K562 (cell line): ENCODE data around the gene PAEP. TPM values are rescaled to one million over a fixed set of nuclear protein-coding genes. Genes with fewer than 3 reads are reported as not detected.

ENCODE experiments used
- ATAC-seq: fragments of 200-7000 bp; cut with Tn5 transposase; 3 replicates; pipeline ENCODE4 v1.9.1; 2020; ENCODE audit warnings: moderate library complexity
- BruUV-seq: library from RNA; stranded (reverse); fragments of 400-500 nt; replicated peaks from 2 replicates; lab custom pipeline; 2021; lab: Mats Ljungman, UMichigan
- CTCF ChIA-PET: fragments of 300-600 bp; formaldehyde crosslinking; extraction: SDS; loops from one replicate; lab custom pipeline; 2021; ENCODE audit warnings: low intra/inter-chr PET ratio; lab: Yijun Ruan, JAX
- POLR2A ChIA-PET: fragments of 300-600, 350-650 bp; sonication (Branson Sonifier 250); formaldehyde crosslinking; extraction: SDS; loops from one replicate; lab custom pipeline; 2021; ENCODE audit warnings: antibody characterized with exemption, inconsistent platforms; lab: Yijun Ruan, JAX
- DNase-seq, 4 experiments: peaks; one replicate each; pipeline versions ENCODE4 v3.0.0 to v3.0.0-alpha.2; 2011 to 2018; ENCODE audit warnings: low spot score in 3 of 4, mixed read lengths in 3 of 4; ENCODE audit errors: extremely low read depth in 1 of 4
- FAIRE-seq: peaks from 2 replicates; lab custom pipeline; 2011; peaks lifted over from hg19 to GRCh38; lab: Jason Lieb, UNC
- H2AFZ ChIP-seq: 2 replicates; pipeline ENCODE4 v1.6.0; 2011; ENCODE audit warnings: low read depth, low read length, control low read depth, inconsistent platforms
- H3K27ac ChIP-seq: fragments of 200-600 bp; 3 replicates; pipeline ENCODE4 v1.8.0; 2011; ENCODE audit warnings: low read depth, mild to moderate bottlenecking, control low read depth, inconsistent platforms, low read length, moderate library complexity, mixed read lengths; ENCODE audit errors: extremely low read depth
- H3K27me3 ChIP-seq, 2 experiments: fragments of 300-600 bp in 1 of 2; 2 replicates in 1 of 2; 3 replicates in 1 of 2; pipeline versions ENCODE4 v1.6.0 to v1.8.0; 2011; ENCODE audit warnings: inconsistent platforms in 2 of 2, low read length in 2 of 2, mild to moderate bottlenecking in 1 of 2, mixed read lengths in 1 of 2, moderate library complexity in 1 of 2; ENCODE audit not compliant: control insufficient read depth in 2 of 2, insufficient read depth in 2 of 2
- H3K36me3 ChIP-seq: fragments of 300-600 bp; 3 replicates; pipeline ENCODE4 v1.8.0; 2011; ENCODE audit warnings: mild to moderate bottlenecking, low read length, inconsistent platforms; ENCODE audit not compliant: control insufficient read depth, insufficient read depth
- H3K4me1 ChIP-seq, 2 experiments: fragments of 200-600 bp in 1 of 2; replicated peaks in 1 of 2; 2 replicates in 1 of 2; 3 replicates in 1 of 2; pipeline versions ENCODE4 v1.5.1 to v1.8.0; 2011; ENCODE audit warnings: inconsistent platforms in 2 of 2, low read length in 2 of 2, mild to moderate bottlenecking in 1 of 2, mixed read lengths in 1 of 2, moderate library complexity in 1 of 2; ENCODE audit not compliant: control insufficient read depth in 2 of 2, insufficient read depth in 2 of 2
- H3K4me2 ChIP-seq: 2 replicates; pipeline ENCODE4 v1.6.1; 2011; ENCODE audit warnings: low read length, control low read depth, inconsistent platforms, mixed read lengths; ENCODE audit not compliant: insufficient read depth
- H3K4me3 ChIP-seq: fragments of 200-600 bp; sonication (generic), shearing (Covaris generic); 2 replicates; pipeline ENCODE4 v1.5.1; 2016; ENCODE audit warnings: control low read depth, inconsistent platforms
- H3K79me2 ChIP-seq: fragments of 200-600 bp; 3 replicates; pipeline ENCODE4 v1.8.0; 2011; ENCODE audit warnings: low read length, inconsistent platforms; ENCODE audit not compliant: control insufficient read depth, insufficient read depth
- H3K9ac ChIP-seq, 2 experiments: 2 replicates each; pipeline versions ENCODE4 v1.6.0 to v1.6.1; 2011; ENCODE audit warnings: low read depth in 2 of 2, low read length in 2 of 2, control low read depth in 1 of 2, inconsistent platforms in 1 of 2, mild to moderate bottlenecking in 1 of 2, mixed read lengths in 1 of 2; ENCODE audit not compliant: insufficient read depth in 1 of 2
- H3K9me1 ChIP-seq: one replicate; pipeline ENCODE4 v1.6.0; 2011; ENCODE audit warnings: inconsistent platforms, mild to moderate bottlenecking, low read length, moderate library complexity; ENCODE audit not compliant: control insufficient read depth, insufficient read depth
- H3K9me3 ChIP-seq: replicated peaks from 2 replicates; pipeline ENCODE4 v1.5.1; 2011; ENCODE audit warnings: low read depth, low read length, inconsistent platforms; ENCODE audit not compliant: control insufficient read depth, insufficient read depth
- H4K20me1 ChIP-seq: replicated peaks from 2 replicates; pipeline ENCODE4 v1.6.1; 2011; ENCODE audit warnings: low read length, inconsistent platforms, mixed read lengths; ENCODE audit not compliant: control insufficient read depth, insufficient read depth
- CREB3L1 ChIP-seq: fragments of 450-650 bp; IDR thresholded peaks from 2 replicates; pipeline ENCODE4 v1.6.1; 2014; ENCODE audit warnings: low read depth, mild to moderate bottlenecking, moderate library complexity, borderline replicate concordance
- ESRRA ChIP-seq: fragments of 450-650 bp; IDR thresholded peaks from 2 replicates; pipeline ENCODE4 v1.6.1; 2014; ENCODE audit warnings: low read depth, mild to moderate bottlenecking, moderate library complexity, borderline replicate concordance
- MGA ChIP-seq: fragments of 450-650 bp; IDR thresholded peaks from 2 replicates; pipeline ENCODE4 v1.6.1; 2016; ENCODE audit warnings: mild to moderate bottlenecking, moderate library complexity
- NCOR1 ChIP-seq: fragments of 450-650 bp; IDR thresholded peaks from 2 replicates; pipeline ENCODE4 v1.6.1; 2016; ENCODE audit warnings: mild to moderate bottlenecking, moderate library complexity
- NR0B1 ChIP-seq: fragments of 450-650 bp; IDR thresholded peaks from one replicate; pipeline ENCODE4 v1.6.1; 2018; ENCODE audit warnings: mild to moderate bottlenecking, moderate library complexity; ENCODE audit not compliant: partially characterized antibody
- OTX1 ChIP-seq: fragments of 450-650 bp; formaldehyde crosslinking; IDR thresholded peaks from 2 replicates; pipeline ENCODE4 v1.4.0; 2022; ENCODE audit warnings: mild to moderate bottlenecking
- ZNF436 ChIP-seq: fragments of 250-450, 450-650 bp; sonication (Bioruptor Pico); formaldehyde crosslinking; IDR thresholded peaks from 2 replicates; pipeline ENCODE4 v1.7.0; 2020; ENCODE audit warnings: mild to moderate bottlenecking
- ZNF830 ChIP-seq: fragments of 250-450 bp; sonication (Bioruptor Pico); IDR thresholded peaks from 2 replicates; pipeline ENCODE4 v1.5.0; 2021; ENCODE audit warnings: mild to moderate bottlenecking
- WGBS: fragments of 100-300 bp; shearing (Covaris generic); methylation state at CpG from one replicate; pipeline ENCODE4 v1.1.6; 2016; ENCODE audit warnings: low coverage, mixed read lengths; ENCODE audit not compliant: insufficient coverage; ENCODE audit errors: missing lambda C conversion rate; 5-methylcytosine and 5-hydroxymethylcytosine counted together
- in situ Hi-C: fragments of 300-500 bp; cut with MboI; formaldehyde crosslinking; loops from 4 replicates; pipeline ENCODE4 v1.15.0; 2018; ENCODE audit warnings: inconsistent platforms, mixed read lengths
- intact Hi-C: fragments of 100-400 bp; cut with micrococcal nuclease; formaldehyde crosslinking; loops from 2 replicates; pipeline ENCODE4 v1.14.2; 2022
- polyA plus RNA-seq, 8 experiments: library from polyadenylated mRNA; depleted of rRNA in 4 of 8; stranded (reverse) in 5 of 8; unstranded in 3 of 8; fragments of >200 nt; fragmentation: Nextera tagmentation in 2 of 8; fragmentation: Illumina TruSeq in 1 of 8; extraction: Ambion mirVana in 2 of 8; extraction: Trizol in 1 of 8; gene quantifications; 2 replicates each; pipeline versions ENCODE4 v1.2.1 to v1.2.3, GENCODE V29; 2011 to 2014; ENCODE audit warnings: inconsistent platforms in 1 of 8, missing spikeins in 1 of 8
- total RNA-seq, 7 experiments: library from RNA; depleted of rRNA in 6 of 7; stranded (reverse); fragments of >200 nt in 6 of 7; fragmentation: Illumina TruSeq in 2 of 7; extraction: Trizol in 2 of 7; gene quantifications; 2 replicates each; pipeline versions ENCODE4 v1.2.1 to v1.2.3, GENCODE V29; 2011 to 2021; ENCODE audit warnings: low replicate concordance in 1 of 7

PAEP gene
- total and polyA plus RNA-seq, 9 of the 15 experiments (the other 6 are each of a cell fraction or from before 2014, with no cell fraction given), result 0.22 to 4.5 (median 0.58) TPM

GRCh38 chr9:135513351-135513846, 48.2 kb upstream of the PAEP start:
- ChIA-PET CTCF (no interaction called here), POLR2A (interaction anchor here (0.6 kb wide), 1 partner anchor 13 kb away, joined by 3 read pairs; no protein-coding TSS in a partner anchor)
- no peak overlapping the region for H3K4me3 ChIP-seq
- ATAC-seq, result no peak
- 57% methylated on average over 19 of the region's 19 CpGs for WGBS
- no peak overlapping the region for H3K27ac ChIP-seq
- 0 out of 5 replicates have a peak, but pooled peaks cover 0 to under 1% of the 10 kb centered on the region in 2 experiments for H3K27me3 ChIP-seq
- no peak overlapping the region for H3K4me2 ChIP-seq
- no peaks in the 10 kb centered on the region for H3K36me3 ChIP-seq
- peak overlapping the region; percentile 80; the same call in 1 of the 2 replicates for H2AFZ ChIP-seq
- no peaks in the 10 kb centered on the region for H3K9me1 ChIP-seq
- FAIRE-seq, result no peak
- BruUV-seq, result no TSS peak
- intact Hi-C loops, result no loop called here
- H3K4me1 ChIP-seq, result peaks cover 22 to 24% of the 10 kb centered on the region in 2 experiments
- DNase-seq, result no peak
- in situ Hi-C loops, result no loop called here
- H3K79me2 ChIP-seq, result no peaks in the 10 kb centered on the region
- H4K20me1 ChIP-seq, result no peaks in the 10 kb centered on the region
- H3K9me3 ChIP-seq, result no peaks in the 10 kb centered on the region
- H3K9ac ChIP-seq, result peak overlapping the region in 1 of 2 experiments; percentile 52; a peak in 2 of 4 replicates
- TF ChIP-seq NCOR1 (no peak), MGA (no peak), ESRRA (no peak), ZNF830 (no peak), OTX1 (CRISPR knock-in tag) (no peak), NR0B1 (no peak), CREB3L1 (no peak), ZNF436 (CRISPR knock-in tag) (no peak)
